Uterus (tissue), 2 donors: ENCODE measurements around the gene TARDBP.

Experiments
- POLR2A ChIP-seq, 2 donors: fragments of 450-650 bp; IDR thresholded peaks; one replicate each; pipeline ENCODE4 v1.6.1; 2016; ENCODE audit warnings: antibody characterized with exemption in 2 of 2, mild to moderate bottlenecking in 1 of 2, moderate library complexity in 1 of 2
- TF ChIP-seq, protein P1 (sequence below), 4 experiments: fragments of 200-600 bp in 2 of 4; fragments of 450-650 bp in 2 of 4; sonication (generic) in 2 of 4; IDR thresholded peaks; one replicate each; pipeline ENCODE4 v1.5.1; 2016 to 2019; ENCODE audit warnings: antibody characterized with exemption in 4 of 4, mild to moderate bottlenecking in 2 of 4, moderate library complexity in 1 of 4

DNA sequence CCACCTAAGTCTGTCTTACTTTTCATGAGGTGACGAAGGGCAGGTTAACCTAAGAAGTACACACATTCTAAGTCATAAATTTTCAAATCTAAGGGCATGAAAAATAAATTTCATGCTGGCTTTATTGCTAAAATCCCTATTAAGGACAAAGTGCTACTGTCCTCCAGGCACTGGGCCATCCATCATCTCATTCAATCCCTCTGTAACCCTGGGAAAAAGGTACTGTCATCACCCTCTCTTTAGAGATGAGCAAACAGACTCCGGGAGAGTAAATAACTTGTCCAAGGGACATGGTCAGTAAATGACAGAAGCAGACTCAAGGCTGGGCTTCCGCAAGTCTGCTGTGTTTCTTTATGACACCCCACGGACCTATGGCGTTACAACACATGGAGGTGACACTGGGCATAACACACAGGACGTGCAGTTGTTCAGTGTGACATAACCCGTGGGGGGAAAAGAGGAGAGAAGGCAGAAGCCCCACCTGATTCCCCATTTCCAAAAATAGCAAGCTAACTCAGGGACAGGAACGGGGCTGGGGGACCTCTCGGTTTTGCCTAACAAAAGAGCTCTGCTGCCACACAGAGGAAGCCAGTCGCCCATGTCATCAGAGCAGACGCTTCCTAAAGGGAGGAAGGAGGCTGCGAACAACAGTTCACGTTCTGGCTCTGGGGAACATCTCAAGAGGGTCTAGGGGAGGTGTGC, 59.9 kb downstream of the TARDBP start:
- no peak for TF ChIP-seq POLR2A (IDR thresholded peaks at IDR 0.05)
- TF ChIP-seq, protein P1, sequence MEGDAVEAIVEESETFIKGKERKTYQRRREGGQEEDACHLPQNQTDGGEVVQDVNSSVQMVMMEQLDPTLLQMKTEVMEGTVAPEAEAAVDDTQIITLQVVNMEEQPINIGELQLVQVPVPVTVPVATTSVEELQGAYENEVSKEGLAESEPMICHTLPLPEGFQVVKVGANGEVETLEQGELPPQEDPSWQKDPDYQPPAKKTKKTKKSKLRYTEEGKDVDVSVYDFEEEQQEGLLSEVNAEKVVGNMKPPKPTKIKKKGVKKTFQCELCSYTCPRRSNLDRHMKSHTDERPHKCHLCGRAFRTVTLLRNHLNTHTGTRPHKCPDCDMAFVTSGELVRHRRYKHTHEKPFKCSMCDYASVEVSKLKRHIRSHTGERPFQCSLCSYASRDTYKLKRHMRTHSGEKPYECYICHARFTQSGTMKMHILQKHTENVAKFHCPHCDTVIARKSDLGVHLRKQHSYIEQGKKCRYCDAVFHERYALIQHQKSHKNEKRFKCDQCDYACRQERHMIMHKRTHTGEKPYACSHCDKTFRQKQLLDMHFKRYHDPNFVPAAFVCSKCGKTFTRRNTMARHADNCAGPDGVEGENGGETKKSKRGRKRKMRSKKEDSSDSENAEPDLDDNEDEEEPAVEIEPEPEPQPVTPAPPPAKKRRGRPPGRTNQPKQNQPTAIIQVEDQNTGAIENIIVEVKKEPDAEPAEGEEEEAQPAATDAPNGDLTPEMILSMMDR (IDR thresholded peaks at IDR 0.05): no peak
